22Rv1 (cell line): ENCODE measurements around the gene PCDH20.

Experiments used
- H3K27ac ChIP-seq: fragments of 450-650 bp; 2 replicates; pipeline ENCODE4 v1.5.1; 2017
- ZFX ChIP-seq: fragments of 450-650 bp; IDR thresholded peaks from 2 replicates; pipeline ENCODE4 v1.6.1; 2017; ENCODE audit warnings: antibody characterized with exemption, borderline replicate concordance
- TF ChIP-seq, protein P1 (sequence below): fragments of 450-650 bp; IDR thresholded peaks from 2 replicates; pipeline ENCODE4 v1.5.1; 2017; ENCODE audit warnings: mild to moderate bottlenecking

PCDH20 gene

GRCh38 chr13:61415749-61416148 is at the start of gene PCDH20:
PCDH20 (minus strand) TSS chr13:61415849; CDS start chr13:61415158, 691 bp downstream.
- no peak for TF ChIP-seq ZFX
- TF ChIP-seq, protein P1, sequence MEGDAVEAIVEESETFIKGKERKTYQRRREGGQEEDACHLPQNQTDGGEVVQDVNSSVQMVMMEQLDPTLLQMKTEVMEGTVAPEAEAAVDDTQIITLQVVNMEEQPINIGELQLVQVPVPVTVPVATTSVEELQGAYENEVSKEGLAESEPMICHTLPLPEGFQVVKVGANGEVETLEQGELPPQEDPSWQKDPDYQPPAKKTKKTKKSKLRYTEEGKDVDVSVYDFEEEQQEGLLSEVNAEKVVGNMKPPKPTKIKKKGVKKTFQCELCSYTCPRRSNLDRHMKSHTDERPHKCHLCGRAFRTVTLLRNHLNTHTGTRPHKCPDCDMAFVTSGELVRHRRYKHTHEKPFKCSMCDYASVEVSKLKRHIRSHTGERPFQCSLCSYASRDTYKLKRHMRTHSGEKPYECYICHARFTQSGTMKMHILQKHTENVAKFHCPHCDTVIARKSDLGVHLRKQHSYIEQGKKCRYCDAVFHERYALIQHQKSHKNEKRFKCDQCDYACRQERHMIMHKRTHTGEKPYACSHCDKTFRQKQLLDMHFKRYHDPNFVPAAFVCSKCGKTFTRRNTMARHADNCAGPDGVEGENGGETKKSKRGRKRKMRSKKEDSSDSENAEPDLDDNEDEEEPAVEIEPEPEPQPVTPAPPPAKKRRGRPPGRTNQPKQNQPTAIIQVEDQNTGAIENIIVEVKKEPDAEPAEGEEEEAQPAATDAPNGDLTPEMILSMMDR = no peak
- H3K27ac ChIP-seq = peak within 1 kb of the TSS; percentile 93

DNA sequence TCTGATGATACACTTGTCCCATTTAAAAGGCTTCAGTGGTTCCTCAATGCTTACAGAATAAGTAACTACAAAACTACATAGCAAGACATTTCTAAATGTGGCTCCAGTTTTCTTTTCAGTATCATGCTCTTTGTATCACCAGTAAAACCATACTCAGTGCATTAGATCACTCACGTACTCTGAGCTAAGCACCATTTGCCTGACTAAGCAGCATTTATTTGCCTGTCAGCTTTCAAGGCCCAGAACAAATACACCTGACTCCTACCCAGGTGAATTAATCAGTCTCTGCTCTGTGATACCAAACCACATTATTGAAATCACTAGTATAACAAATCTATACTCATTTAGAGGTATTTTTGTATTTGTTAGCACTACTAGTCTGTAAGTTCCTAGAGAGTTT is 47.4 kb upstream of the PCDH20 start:
- TF ChIP-seq ZFX = no peak
- TF ChIP-seq, protein P1 = no peak
- H3K27ac ChIP-seq = no peak overlapping the region

DNA sequence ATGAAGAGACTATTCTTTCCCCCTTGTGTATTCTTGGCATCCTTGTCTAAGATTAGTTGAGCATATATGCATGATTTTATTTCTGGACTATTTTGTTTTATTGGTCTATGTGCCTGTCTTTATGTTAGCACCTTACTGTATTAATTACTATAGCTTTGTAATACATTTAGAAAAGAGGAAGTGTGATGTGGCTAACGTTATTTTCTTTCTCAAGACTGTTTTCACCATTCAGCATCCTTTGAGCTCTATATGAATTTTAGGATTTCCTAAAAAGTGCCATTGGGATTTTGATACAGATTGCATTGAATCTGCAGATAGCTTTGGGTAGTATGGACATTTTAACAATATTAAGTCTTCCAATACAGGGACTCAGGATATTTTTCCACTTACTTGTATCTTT is 37.5 kb upstream of the PCDH20 start:
- no peak overlapping the region for H3K27ac ChIP-seq
- TF ChIP-seq, protein P1 = no peak
- TF ChIP-seq ZFX = no peak

DNA sequence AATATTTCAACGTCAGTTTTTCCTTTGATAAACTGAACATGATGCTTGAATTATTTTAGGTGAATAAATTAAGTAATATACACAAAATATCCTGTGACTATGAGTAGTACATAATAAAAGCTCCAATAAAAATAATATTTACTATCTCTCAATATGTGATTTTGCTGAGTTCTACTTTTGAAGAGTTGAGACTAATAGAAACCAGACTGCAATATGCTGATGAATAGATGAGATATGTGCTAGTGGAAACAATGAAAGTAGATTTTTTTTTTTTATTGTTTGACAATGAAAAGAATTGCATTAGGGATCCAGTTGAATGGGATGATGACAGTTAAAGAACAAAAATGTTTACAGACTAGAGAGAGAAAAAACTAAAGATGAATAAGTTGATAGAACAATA is 16.4 kb upstream of the PCDH20 start:
- no peak for TF ChIP-seq ZFX
- TF ChIP-seq, protein P1 = no peak
- no peak overlapping the region for H3K27ac ChIP-seq

DNA sequence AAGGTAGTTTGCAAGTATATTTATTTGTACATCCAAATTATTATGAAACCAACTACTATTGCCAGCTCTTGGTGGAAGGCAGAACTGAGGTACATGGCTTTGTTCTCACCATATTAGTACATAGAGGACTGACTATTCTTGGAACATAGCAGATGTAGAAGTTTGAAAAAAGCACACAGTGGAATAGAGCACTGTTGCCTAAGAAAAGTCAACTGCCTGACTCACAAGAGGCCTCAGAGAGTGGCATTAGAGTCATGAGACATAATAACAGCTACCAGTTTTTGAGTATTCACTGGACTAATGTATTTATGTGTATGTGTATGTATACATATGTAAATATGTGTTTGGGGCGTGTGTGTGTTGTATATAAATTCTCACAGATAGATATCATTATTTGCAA is 8.3 kb upstream of the PCDH20 start:
- no peak overlapping the region for H3K27ac ChIP-seq
- no peak for TF ChIP-seq ZFX
- TF ChIP-seq, protein P1 = no peak

GRCh38 chr13:61417086-61417570 is 1.5 kb upstream of the PCDH20 start:
- H3K27ac ChIP-seq = no peak overlapping the region
- no peak for TF ChIP-seq ZFX
- TF ChIP-seq, protein P1 = no peak

- peak overlapping the region; percentile 93 for H3K27ac ChIP-seq
- TF ChIP-seq, protein P1 = no peak
- TF ChIP-seq ZFX = no peak
Measured at GRCh38 chr13:61415058-61415721, 459 bp downstream of the PCDH20 start.
